Neural progenitor cell (in vitro differentiated cells): ENCODE measurements around the gene FAM98A.

Experiments used
- EZH2 ChIP-seq: fragments of 200-600 bp; sonication (generic); IDR thresholded peaks from 2 replicates; pipeline ENCODE4 v1.6.1; 2017; ENCODE audit warnings: antibody characterized with exemption, mild to moderate bottlenecking, moderate library complexity
- EZH2phosphoT487 ChIP-seq: fragments of 200-600 bp; sonication (generic); IDR thresholded peaks from 2 replicates; pipeline ENCODE4 v1.6.1; 2017; ENCODE audit warnings: antibody characterized with exemption
- TF ChIP-seq, protein P1 (sequence below): fragments of 200-600 bp; sonication (generic); IDR thresholded peaks from 2 replicates; pipeline ENCODE4 v1.5.1; 2017; ENCODE audit warnings: antibody characterized with exemption, mild to moderate bottlenecking

DNA sequence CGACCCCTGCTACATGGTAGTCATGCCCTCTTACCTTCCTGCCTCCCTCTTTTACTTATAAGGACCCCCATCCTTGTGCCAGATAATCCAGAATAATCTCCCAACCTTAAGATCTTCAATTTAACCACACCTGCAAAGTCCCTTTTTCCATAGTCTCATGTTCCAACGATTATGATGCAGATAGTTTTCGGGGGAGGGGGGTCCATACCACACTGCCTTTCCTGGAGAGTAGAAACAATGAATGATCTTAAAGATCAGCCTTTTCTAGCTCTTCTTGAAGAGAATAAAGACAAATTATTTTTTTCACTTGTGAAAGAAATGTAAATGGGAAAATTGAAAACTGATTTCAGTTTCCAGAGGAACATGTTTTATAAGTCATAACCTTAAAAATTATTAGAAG, 4.3 kb upstream of the FAM98A start:
- TF ChIP-seq, protein P1, sequence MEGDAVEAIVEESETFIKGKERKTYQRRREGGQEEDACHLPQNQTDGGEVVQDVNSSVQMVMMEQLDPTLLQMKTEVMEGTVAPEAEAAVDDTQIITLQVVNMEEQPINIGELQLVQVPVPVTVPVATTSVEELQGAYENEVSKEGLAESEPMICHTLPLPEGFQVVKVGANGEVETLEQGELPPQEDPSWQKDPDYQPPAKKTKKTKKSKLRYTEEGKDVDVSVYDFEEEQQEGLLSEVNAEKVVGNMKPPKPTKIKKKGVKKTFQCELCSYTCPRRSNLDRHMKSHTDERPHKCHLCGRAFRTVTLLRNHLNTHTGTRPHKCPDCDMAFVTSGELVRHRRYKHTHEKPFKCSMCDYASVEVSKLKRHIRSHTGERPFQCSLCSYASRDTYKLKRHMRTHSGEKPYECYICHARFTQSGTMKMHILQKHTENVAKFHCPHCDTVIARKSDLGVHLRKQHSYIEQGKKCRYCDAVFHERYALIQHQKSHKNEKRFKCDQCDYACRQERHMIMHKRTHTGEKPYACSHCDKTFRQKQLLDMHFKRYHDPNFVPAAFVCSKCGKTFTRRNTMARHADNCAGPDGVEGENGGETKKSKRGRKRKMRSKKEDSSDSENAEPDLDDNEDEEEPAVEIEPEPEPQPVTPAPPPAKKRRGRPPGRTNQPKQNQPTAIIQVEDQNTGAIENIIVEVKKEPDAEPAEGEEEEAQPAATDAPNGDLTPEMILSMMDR: no peak
- TF ChIP-seq EZH2phosphoT487 (no peak), EZH2 (no peak)
